ENCODE data around the gene DYNLT2.

Gene DYNLT2

DNA sequence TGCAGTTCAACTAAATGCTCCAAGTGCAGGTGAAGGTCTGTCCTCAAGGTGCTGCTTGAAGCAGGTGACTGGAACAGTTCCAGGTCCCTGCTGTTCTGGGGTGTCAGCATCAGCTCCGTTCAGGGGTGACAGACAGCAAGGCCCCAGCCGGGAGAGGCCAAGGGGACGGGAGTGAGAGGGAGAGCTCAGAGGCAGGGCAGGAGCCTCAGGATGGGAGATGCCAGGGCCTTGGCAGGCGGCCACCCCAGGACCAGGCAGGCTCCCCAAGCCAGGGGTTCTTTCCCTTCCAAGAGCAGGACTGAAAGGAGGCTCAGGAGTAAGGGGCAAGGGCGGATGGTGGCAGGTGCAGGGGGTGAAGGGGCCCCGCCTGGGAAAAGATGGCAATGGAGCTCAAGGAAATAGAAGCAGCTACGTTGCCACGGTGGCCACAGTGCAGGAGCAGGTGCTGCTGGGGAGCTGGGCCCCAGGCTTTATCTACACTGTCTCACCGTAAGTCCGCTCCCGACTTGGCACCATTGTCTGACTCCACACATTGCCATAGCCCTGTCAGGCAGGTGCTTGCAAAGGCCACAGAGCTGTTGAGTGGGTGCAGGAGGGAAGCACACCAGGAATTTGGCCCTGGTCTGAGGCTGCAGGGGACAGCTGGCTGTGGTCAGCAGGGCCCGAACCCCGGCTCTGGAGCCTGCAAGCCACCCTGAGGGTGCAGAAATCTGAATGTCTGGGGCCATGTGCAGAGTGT lies 43.1 kb upstream of the DYNLT2 start:
- no peak overlapping the region for H3K4me3 ChIP-seq (replicated peaks; ENCODE audit: low read depth, low read length)
- DNase-seq (ENCODE audit: extremely low read depth, low read depth): no peak
- no peak for TF ChIP-seq CTCF (IDR thresholded peaks at IDR 0.05; ENCODE audit: low read depth, low read length, missing control alignments)

- no peak overlapping the region for H3K4me3 ChIP-seq (replicated peaks; ENCODE audit: low read depth, low read length)
- TF ChIP-seq CTCF (IDR thresholded peaks at IDR 0.05; ENCODE audit: low read depth, low read length, missing control alignments): no peak
- DNase-seq (ENCODE audit: extremely low read depth, low read depth): no peak
These were observed 42.0 kb upstream of the DYNLT2 start for GRCh38 chr6:169793408-169793807.

- no peak for TF ChIP-seq CTCF (IDR thresholded peaks at IDR 0.05; ENCODE audit: low read depth, low read length, missing control alignments)
- DNase-seq (ENCODE audit: extremely low read depth, low read depth): no peak
These were observed 41.1 kb upstream of the DYNLT2 start for GRCh38 chr6:169792306-169793015.

DNA sequence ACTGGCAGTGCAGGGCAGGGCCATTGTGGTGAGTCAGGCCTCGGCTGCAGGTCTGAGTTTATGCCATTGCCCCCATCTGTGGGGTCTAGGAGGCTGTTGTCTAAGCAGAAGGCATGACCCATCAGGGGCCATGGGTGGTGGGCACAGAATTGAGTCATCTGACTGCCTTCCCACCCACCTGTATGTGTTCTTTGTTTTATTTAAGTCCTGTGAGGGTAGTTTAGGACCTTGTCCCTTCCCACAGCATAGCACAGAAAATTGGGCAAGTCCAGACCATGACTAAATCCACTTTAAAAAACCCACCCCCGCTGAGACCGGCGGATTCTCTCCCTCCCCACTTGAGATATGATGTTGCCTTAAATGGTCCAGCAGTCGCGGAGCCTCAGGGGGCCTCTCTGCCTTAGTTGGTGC lies 40.4 kb upstream of the DYNLT2 start:
- TF ChIP-seq CTCF (IDR thresholded peaks at IDR 0.05; ENCODE audit: low read depth, low read length, missing control alignments): no peak
- H3K4me3 ChIP-seq (replicated peaks; ENCODE audit: low read depth, low read length): no peak overlapping the region
- no peak for DNase-seq (ENCODE audit: extremely low read depth, low read depth)

More at GRCh38 chr6:169792306-169793015, 41.1 kb upstream of the DYNLT2 start:
- no peak overlapping the region for H3K4me3 ChIP-seq (replicated peaks; ENCODE audit: low read depth, low read length)

DNA sequence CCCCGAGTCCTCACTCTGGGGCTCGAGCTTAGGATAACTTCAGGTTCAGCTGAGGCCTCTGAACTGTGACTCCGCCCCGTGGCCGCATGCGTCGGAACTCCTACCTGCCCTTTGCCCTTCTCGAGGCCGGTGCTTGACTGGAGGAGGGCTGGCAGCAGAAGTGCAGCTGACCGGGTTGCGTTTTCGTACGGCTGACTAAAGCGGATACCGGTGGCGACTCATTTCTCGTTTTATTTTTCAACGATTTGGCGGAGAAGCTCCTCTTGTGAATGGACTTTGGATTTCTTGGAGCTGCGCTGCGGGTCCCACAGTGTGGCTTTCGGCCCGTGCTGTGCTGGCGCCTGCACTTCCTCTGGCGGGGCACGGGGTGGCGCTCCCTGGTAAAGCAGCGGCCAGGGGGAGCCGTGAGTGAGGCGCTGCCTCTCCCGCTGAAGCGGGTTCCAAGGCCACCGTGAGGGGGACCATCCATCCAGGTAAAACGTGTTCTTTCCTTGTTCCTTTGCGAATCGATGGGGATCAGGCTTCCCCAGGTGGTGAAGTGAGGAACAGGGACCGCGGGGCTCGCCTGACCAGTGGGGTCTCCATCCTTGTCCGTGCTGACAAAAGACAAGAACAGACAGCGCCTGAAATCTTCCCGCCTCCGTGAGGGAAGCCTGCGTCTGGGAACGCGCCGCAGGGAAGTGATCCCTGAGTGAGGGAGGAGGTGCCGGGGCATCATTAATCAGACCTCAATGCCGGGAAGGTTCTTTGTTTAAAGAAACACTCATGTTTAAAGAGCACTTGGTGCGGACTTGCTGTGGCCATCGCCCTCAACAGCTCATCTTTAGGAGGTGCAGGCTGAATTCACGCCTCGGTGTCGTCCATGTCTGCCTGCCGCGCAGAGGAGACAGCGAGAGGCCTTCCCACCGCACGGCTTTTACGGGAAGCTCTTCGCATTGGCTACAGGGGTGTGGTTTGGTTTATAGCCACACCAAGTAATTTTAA lies 38.9 kb upstream of the DYNLT2 start:
- H3K4me3 ChIP-seq (replicated peaks; ENCODE audit: low read depth, low read length): peak overlapping the region; percentile 43
- peak; percentile 93 for TF ChIP-seq CTCF (IDR thresholded peaks at IDR 0.05; ENCODE audit: low read depth, low read length, missing control alignments)
- DNase-seq (ENCODE audit: extremely low read depth, low read depth): peak; percentile 17

GRCh38 chr6:169789146-169789943 lies 38.0 kb upstream of the DYNLT2 start:
- peak overlapping the region; percentile 43 for H3K4me3 ChIP-seq (replicated peaks; ENCODE audit: low read depth, low read length)
- no peak for DNase-seq (ENCODE audit: extremely low read depth, low read depth)

More at GRCh38 chr6:169789146-169789943, 38.0 kb upstream of the DYNLT2 start:
- no peak for TF ChIP-seq CTCF (IDR thresholded peaks at IDR 0.05; ENCODE audit: low read depth, low read length, missing control alignments)
